ENCODE measurements around the gene FAM186B.

DNA sequence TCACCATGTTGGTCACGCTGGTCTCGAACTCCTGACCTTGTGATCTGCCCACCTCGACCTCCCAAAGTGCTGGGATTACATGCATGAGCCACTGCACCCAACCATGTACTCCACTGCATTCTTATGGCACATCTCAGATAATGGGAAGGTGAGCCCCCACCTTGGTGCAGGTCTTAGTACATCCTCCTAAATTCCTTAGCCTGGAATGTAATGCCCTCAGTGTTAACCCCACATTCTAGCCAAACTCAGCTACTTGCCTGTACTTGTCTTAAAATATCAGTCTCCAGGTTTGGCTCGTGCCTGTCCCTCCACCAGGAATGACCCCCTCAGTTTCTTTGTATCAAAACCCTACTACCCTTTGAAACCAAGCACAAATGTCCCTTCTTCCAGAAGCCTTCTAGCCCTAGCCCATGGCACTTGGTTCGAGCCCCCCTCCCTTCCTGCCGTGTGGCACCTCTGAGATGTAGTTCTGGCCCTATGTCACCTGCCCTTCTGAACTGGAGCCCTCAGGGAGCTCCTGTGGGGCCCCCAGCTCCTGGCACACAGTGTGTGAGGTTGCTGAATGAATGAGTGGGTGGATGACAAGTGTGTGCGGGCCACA lies 58.2 kb downstream of the FAM186B start:
- TF ChIP-seq, protein P1, sequence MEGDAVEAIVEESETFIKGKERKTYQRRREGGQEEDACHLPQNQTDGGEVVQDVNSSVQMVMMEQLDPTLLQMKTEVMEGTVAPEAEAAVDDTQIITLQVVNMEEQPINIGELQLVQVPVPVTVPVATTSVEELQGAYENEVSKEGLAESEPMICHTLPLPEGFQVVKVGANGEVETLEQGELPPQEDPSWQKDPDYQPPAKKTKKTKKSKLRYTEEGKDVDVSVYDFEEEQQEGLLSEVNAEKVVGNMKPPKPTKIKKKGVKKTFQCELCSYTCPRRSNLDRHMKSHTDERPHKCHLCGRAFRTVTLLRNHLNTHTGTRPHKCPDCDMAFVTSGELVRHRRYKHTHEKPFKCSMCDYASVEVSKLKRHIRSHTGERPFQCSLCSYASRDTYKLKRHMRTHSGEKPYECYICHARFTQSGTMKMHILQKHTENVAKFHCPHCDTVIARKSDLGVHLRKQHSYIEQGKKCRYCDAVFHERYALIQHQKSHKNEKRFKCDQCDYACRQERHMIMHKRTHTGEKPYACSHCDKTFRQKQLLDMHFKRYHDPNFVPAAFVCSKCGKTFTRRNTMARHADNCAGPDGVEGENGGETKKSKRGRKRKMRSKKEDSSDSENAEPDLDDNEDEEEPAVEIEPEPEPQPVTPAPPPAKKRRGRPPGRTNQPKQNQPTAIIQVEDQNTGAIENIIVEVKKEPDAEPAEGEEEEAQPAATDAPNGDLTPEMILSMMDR (conservative IDR thresholded peaks at IDR 0.05; ENCODE audit: low read depth in 2 of 2) = no peak
- TF ChIP-seq POLR2AphosphoS5 (IDR thresholded peaks at IDR 0.05; ENCODE audit: low read depth) (no peak), EZH2 (IDR thresholded peaks at IDR 0.05; ENCODE audit: low read depth, unreplicated experiment) (no peak), JUNB (IDR thresholded peaks at IDR 0.05; ENCODE audit: unreplicated experiment) (no peak), EZH2phosphoT487 (IDR thresholded peaks at IDR 0.05; ENCODE audit: unreplicated experiment) (no peak), STAT1 (IDR thresholded peaks at IDR 0.05; ENCODE audit: unreplicated experiment) (no peak), CREB1 (CRISPR knock-in tag; IDR thresholded peaks at IDR 0.05; ENCODE audit: low read depth) (no peak), ZNF331 (CRISPR knock-in tag; IDR thresholded peaks at IDR 0.05; ENCODE audit: low read depth) (no peak), ZNF114 (CRISPR knock-in tag; IDR thresholded peaks at IDR 0.05) (no peak), NANOG (IDR thresholded peaks at IDR 0.05; ENCODE audit: borderline replicate concordance) (no peak)
- TF ChIP-seq, protein P2, sequence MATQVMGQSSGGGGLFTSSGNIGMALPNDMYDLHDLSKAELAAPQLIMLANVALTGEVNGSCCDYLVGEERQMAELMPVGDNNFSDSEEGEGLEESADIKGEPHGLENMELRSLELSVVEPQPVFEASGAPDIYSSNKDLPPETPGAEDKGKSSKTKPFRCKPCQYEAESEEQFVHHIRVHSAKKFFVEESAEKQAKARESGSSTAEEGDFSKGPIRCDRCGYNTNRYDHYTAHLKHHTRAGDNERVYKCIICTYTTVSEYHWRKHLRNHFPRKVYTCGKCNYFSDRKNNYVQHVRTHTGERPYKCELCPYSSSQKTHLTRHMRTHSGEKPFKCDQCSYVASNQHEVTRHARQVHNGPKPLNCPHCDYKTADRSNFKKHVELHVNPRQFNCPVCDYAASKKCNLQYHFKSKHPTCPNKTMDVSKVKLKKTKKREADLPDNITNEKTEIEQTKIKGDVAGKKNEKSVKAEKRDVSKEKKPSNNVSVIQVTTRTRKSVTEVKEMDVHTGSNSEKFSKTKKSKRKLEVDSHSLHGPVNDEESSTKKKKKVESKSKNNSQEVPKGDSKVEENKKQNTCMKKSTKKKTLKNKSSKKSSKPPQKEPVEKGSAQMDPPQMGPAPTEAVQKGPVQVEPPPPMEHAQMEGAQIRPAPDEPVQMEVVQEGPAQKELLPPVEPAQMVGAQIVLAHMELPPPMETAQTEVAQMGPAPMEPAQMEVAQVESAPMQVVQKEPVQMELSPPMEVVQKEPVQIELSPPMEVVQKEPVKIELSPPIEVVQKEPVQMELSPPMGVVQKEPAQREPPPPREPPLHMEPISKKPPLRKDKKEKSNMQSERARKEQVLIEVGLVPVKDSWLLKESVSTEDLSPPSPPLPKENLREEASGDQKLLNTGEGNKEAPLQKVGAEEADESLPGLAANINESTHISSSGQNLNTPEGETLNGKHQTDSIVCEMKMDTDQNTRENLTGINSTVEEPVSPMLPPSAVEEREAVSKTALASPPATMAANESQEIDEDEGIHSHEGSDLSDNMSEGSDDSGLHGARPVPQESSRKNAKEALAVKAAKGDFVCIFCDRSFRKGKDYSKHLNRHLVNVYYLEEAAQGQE (IDR thresholded peaks at IDR 0.05; ENCODE audit: unreplicated experiment) = no peak
- TF ChIP-seq, protein P3, sequence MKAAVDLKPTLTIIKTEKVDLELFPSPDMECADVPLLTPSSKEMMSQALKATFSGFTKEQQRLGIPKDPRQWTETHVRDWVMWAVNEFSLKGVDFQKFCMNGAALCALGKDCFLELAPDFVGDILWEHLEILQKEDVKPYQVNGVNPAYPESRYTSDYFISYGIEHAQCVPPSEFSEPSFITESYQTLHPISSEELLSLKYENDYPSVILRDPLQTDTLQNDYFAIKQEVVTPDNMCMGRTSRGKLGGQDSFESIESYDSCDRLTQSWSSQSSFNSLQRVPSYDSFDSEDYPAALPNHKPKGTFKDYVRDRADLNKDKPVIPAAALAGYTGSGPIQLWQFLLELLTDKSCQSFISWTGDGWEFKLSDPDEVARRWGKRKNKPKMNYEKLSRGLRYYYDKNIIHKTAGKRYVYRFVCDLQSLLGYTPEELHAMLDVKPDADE (IDR thresholded peaks at IDR 0.05) = no peak
- TF ChIP-seq, protein P4, sequence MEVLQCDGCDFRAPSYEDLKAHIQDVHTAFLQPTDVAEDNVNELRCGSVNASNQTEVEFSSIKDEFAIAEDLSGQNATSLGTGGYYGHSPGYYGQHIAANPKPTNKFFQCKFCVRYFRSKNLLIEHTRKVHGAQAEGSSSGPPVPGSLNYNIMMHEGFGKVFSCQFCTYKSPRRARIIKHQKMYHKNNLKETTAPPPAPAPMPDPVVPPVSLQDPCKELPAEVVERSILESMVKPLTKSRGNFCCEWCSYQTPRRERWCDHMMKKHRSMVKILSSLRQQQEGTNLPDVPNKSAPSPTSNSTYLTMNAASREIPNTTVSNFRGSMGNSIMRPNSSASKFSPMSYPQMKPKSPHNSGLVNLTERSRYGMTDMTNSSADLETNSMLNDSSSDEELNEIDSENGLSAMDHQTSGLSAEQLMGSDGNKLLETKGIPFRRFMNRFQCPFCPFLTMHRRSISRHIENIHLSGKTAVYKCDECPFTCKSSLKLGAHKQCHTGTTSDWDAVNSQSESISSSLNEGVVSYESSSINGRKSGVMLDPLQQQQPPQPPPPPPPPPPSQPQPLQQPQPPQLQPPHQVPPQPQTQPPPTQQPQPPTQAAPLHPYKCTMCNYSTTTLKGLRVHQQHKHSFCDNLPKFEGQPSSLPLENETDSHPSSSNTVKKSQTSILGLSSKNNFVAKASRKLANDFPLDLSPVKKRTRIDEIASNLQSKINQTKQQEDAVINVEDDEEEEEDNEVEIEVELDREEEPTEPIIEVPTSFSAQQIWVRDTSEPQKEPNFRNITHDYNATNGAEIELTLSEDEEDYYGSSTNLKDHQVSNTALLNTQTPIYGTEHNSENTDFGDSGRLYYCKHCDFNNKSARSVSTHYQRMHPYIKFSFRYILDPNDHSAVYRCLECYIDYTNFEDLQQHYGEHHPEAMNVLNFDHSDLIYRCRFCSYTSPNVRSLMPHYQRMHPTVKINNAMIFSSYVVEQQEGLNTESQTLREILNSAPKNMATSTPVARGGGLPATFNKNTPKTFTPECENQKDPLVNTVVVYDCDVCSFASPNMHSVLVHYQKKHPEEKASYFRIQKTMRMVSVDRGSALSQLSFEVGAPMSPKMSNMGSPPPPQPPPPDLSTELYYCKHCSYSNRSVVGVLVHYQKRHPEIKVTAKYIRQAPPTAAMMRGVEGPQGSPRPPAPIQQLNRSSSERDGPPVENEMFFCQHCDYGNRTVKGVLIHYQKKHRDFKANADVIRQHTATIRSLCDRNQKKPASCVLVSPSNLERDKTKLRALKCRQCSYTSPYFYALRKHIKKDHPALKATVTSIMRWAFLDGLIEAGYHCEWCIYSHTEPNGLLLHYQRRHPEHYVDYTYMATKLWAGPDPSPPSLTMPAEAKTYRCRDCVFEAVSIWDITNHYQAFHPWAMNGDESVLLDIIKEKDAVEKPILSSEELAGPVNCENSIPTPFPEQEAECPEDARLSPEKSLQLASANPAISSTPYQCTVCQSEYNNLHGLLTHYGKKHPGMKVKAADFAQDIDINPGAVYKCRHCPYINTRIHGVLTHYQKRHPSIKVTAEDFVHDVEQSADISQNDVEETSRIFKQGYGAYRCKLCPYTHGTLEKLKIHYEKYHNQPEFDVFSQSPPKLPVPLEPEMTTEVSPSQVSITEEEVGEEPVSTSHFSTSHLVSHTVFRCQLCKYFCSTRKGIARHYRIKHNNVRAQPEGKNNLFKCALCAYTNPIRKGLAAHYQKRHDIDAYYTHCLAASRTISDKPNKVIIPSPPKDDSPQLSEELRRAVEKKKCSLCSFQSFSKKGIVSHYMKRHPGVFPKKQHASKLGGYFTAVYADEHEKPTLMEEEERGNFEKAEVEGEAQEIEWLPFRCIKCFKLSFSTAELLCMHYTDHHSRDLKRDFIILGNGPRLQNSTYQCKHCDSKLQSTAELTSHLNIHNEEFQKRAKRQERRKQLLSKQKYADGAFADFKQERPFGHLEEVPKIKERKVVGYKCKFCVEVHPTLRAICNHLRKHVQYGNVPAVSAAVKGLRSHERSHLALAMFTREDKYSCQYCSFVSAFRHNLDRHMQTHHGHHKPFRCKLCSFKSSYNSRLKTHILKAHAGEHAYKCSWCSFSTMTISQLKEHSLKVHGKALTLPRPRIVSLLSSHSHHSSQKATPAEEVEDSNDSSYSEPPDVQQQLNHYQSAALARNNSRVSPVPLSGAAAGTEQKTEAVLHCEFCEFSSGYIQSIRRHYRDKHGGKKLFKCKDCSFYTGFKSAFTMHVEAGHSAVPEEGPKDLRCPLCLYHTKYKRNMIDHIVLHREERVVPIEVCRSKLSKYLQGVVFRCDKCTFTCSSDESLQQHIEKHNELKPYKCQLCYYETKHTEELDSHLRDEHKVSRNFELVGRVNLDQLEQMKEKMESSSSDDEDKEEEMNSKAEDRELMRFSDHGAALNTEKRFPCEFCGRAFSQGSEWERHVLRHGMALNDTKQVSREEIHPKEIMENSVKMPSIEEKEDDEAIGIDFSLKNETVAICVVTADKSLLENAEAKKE (CRISPR knock-in tag; IDR thresholded peaks at IDR 0.05) = no peak

All from GM23338 (cell line).